ENCODE measurements around the gene SLC43A3.

SLC43A3 gene

DNA sequence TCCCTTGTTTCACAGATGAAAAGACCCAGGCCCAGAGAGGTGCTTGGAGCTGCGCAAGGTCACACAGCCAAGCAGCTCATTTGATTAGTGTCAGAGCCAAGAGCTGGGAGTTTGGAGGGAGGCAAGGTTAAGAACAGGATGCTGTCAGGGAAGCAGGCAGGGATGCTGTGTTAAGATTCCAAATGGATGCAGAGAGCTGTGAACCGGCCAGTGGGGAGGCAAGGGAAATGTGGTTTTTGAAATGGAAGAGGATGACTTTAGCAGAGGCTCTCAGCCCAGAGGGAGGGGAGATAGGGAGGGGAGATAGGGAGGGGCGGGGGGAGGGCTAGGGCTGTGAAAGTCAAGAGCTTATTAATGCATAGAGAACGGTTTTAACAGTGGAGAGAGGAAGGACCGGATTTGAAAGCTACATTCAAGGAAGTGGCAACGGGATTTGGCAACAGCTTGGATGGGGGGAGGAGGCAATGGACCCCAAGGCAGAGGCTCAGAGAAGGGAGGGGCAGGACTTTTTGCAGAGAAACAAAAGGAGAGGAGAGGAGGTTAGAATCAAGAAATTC is 46.4 kb upstream of the SLC43A3 start:
- DNase-seq (ENCODE audit: low spot score), result no peak
- TF ChIP-seq, protein P1, sequence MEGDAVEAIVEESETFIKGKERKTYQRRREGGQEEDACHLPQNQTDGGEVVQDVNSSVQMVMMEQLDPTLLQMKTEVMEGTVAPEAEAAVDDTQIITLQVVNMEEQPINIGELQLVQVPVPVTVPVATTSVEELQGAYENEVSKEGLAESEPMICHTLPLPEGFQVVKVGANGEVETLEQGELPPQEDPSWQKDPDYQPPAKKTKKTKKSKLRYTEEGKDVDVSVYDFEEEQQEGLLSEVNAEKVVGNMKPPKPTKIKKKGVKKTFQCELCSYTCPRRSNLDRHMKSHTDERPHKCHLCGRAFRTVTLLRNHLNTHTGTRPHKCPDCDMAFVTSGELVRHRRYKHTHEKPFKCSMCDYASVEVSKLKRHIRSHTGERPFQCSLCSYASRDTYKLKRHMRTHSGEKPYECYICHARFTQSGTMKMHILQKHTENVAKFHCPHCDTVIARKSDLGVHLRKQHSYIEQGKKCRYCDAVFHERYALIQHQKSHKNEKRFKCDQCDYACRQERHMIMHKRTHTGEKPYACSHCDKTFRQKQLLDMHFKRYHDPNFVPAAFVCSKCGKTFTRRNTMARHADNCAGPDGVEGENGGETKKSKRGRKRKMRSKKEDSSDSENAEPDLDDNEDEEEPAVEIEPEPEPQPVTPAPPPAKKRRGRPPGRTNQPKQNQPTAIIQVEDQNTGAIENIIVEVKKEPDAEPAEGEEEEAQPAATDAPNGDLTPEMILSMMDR (IDR thresholded peaks at IDR 0.05; ENCODE audit: extremely low read depth, insufficient read depth, missing control alignments), result no peak
- in situ Hi-C loops (cut with MboI; ENCODE audit: low pct_unique_long_range_greater_than_20kb, low sequenced_read_pairs, unreplicated experiment), result no loop called here

DNA sequence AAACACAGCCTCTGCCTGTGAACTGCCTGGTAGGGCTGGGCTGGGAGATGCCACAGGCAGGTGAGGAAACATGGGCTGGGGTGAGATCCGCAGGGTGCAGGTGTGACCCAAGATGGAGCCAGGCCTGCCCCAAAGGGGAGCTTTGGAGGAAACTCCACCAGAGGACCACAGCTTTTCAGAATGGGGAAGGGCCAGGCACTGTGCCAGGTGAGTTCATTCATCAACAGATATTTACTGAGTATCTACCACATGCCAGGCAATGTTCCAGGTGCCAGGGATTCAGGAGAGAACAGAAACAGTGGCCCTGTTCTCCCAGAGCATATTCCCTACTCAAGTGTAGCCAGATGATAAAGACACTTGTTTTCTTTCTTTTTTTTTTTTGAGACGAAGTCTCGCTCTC is 44.6 kb upstream of the SLC43A3 start:
- TF ChIP-seq, protein P1 (IDR thresholded peaks at IDR 0.05; ENCODE audit: extremely low read depth, insufficient read depth, missing control alignments), result no peak
- DNase-seq (ENCODE audit: low spot score), result no peak
- in situ Hi-C loops (cut with MboI; ENCODE audit: low pct_unique_long_range_greater_than_20kb, low sequenced_read_pairs, unreplicated experiment), result no loop called here

DNA sequence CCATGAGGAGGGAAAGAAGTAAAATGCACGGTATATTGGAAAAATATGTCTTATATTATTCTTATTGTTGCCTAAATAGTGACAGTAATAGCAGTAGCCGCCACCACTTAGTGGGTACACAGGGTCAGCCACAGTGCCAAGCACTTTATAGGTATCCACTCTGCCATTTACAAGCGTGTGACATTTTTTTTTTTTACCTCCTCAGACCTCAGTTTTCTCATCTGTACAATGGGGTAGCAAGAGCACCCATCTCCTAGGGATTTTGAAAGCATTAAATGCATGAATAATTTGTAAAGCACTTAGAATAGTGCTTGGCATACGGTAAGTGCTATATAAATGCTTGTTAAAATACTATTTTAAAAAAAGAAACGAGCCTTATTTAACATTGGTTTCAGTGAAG is 42.3 kb upstream of the SLC43A3 start:
- in situ Hi-C loops (cut with MboI; ENCODE audit: low pct_unique_long_range_greater_than_20kb, low sequenced_read_pairs, unreplicated experiment), result no loop called here
- TF ChIP-seq, protein P1 (IDR thresholded peaks at IDR 0.05; ENCODE audit: extremely low read depth, insufficient read depth, missing control alignments), result no peak
- DNase-seq (ENCODE audit: low spot score), result no peak

DNA sequence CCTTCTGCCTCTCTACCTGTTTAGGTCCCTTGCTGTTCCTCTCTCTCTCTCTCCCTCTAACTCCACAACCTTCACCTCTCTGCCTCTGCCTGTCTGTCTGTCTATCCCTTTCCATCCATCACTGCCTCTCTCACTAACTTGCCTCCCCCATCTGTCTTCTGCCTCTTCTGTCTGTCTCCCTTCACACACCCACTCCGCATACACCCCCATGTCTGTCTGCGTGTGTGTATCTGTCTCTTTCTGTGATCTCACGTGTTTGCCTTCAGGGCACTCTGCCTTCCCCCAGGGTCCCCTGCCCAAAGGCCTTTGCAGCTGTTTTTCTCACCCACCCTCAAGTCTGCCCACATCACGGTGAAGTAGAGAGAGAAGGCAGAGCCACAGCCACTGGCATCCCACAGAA is 41.4 kb upstream of the SLC43A3 start:
- TF ChIP-seq, protein P1 (IDR thresholded peaks at IDR 0.05; ENCODE audit: extremely low read depth, insufficient read depth, missing control alignments), result no peak
- in situ Hi-C loops (cut with MboI; ENCODE audit: low pct_unique_long_range_greater_than_20kb, low sequenced_read_pairs, unreplicated experiment), result no loop called here
- no peak for DNase-seq (ENCODE audit: low spot score)

DNA sequence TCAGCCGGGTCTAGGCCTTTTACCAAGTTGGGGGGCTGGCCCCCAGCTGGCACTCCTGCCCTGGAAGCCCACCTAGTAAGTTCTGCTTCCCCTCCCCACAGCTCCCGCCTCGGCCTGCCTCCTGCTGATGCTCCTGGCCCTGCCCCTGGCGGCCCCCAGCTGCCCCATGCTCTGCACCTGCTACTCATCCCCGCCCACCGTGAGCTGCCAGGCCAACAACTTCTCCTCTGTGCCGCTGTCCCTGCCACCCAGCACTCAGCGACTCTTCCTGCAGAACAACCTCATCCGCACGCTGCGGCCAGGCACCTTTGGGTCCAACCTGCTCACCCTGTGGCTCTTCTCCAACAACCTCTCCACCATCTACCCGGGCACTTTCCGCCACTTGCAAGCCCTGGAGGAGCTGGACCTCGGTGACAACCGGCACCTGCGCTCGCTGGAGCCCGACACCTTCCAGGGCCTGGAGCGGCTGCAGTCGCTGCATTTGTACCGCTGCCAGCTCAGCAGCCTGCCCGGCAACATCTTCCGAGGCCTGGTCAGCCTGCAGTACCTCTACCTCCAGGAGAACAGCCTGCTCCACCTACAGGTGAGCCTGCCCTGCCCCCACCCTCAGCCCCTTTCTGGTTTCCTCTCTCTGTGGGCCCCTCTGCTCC is 40.7 kb upstream of the SLC43A3 start:
- no peak for DNase-seq (ENCODE audit: low spot score)
- in situ Hi-C loops (cut with MboI; ENCODE audit: low pct_unique_long_range_greater_than_20kb, low sequenced_read_pairs, unreplicated experiment), result no loop called here
- TF ChIP-seq, protein P1 (IDR thresholded peaks at IDR 0.05; ENCODE audit: extremely low read depth, insufficient read depth, missing control alignments), result no peak

DNA sequence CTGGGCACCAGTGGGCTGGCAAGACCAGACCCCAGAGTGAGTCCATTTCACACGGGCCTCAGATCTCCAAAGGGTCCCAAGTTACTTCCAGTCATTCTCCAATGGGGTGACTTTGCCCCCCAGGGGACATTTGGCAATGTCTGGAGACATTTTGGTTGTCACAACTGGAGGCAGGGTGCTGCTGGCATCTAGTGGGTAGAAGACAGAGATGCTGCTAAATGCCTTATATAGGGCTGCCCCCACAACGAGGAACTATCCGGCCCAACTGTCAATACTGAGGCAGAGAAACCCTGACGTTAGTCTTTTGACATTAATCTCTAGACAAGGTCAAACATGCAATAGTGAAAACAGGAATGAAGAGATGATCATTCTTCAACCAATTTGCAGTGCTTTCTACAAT is 39.8 kb upstream of the SLC43A3 start:
- TF ChIP-seq, protein P1 (IDR thresholded peaks at IDR 0.05; ENCODE audit: extremely low read depth, insufficient read depth, missing control alignments), result no peak
- DNase-seq (ENCODE audit: low spot score), result no peak
- in situ Hi-C loops (cut with MboI; ENCODE audit: low pct_unique_long_range_greater_than_20kb, low sequenced_read_pairs, unreplicated experiment), result no loop called here

Data from GM13977 (cell line).